BLaER1 (cell line): ENCODE data around the gene ARAP1.

Experiments
- H3K27ac ChIP-seq: shearing (Covaris generic); formaldehyde crosslinking; 2 replicates; pipeline ENCODE4 v1.8.1; 2022
- H3K27me3 ChIP-seq: shearing (Covaris generic); formaldehyde crosslinking; 2 replicates; pipeline ENCODE4 v1.8.1; 2022
- H3K36me3 ChIP-seq: shearing (Covaris generic); formaldehyde crosslinking; 2 replicates; pipeline ENCODE4 v1.8.1; 2022
- H3K4me1 ChIP-seq: shearing (Covaris generic); formaldehyde crosslinking; 2 replicates; pipeline ENCODE4 v1.8.1; 2022
- H3K4me2 ChIP-seq: shearing (Covaris generic); formaldehyde crosslinking; 2 replicates; pipeline ENCODE4 v1.8.1; 2022
- H3K4me3 ChIP-seq: shearing (Covaris generic); formaldehyde crosslinking; 2 replicates; pipeline ENCODE4 v1.8.1; 2022
- H3K9ac ChIP-seq: shearing (Covaris generic); formaldehyde crosslinking; 2 replicates; pipeline ENCODE4 v1.8.1; 2022
- H3K9me3 ChIP-seq: shearing (Covaris generic); formaldehyde crosslinking; 2 replicates; pipeline ENCODE4 v1.8.1; 2022
- H4K20me1 ChIP-seq: shearing (Covaris generic); formaldehyde crosslinking; 2 replicates; pipeline ENCODE4 v1.8.1; 2022
- Cebpa-rat ChIP-seq: shearing (Covaris generic); IDR thresholded peaks from 2 replicates; pipeline ENCODE4 v1.8.1; 2022

The ARAP1 gene

GRCh38 chr11:72681226-72682153, 70.7 kb downstream of the ARAP1 start:
- no peak overlapping the region for H3K27ac ChIP-seq
- no peak overlapping the region for H3K9ac ChIP-seq
- no peak overlapping the region for H3K4me2 ChIP-seq
- H3K36me3 ChIP-seq = peaks cover 36% of the 10 kb centered on the region
- TF ChIP-seq Cebpa-rat = no peak
- H4K20me1 ChIP-seq = peaks cover 97% of the 10 kb centered on the region
- no peak overlapping the region for H3K4me3 ChIP-seq
- no peaks in the 10 kb centered on the region for H3K9me3 ChIP-seq
- peaks cover 34% of the 10 kb centered on the region for H3K27me3 ChIP-seq
- H3K4me1 ChIP-seq = peaks cover 17% of the 10 kb centered on the region

- Histone ChIP-seq H3K4me3 (no peak overlapping the region), H3K36me3 (peaks cover 28% of the 10 kb centered on the region), H3K4me1 (peaks cover 10% of the 10 kb centered on the region), H3K27me3 (peaks cover 42% of the 10 kb centered on the region), H3K9ac (no peak overlapping the region), H4K20me1 (peaks cover 97% of the 10 kb centered on the region), H3K27ac (no peak overlapping the region), H3K4me2 (no peak overlapping the region), H3K9me3 (no peaks in the 10 kb centered on the region)
- TF ChIP-seq Cebpa-rat = no peak
These were observed 71.5 kb downstream of the ARAP1 start for GRCh38 chr11:72680624-72681158.

GRCh38 chr11:72679869-72680268, 72.3 kb downstream of the ARAP1 start:
- no peak overlapping the region for H3K27ac ChIP-seq
- H4K20me1 ChIP-seq = peaks cover 97% of the 10 kb centered on the region
- TF ChIP-seq Cebpa-rat = no peak
- no peak overlapping the region for H3K4me2 ChIP-seq
- peaks cover 19% of the 10 kb centered on the region for H3K36me3 ChIP-seq
- no peak overlapping the region for H3K4me3 ChIP-seq
- H3K9me3 ChIP-seq = no peaks in the 10 kb centered on the region
- peaks cover 50% of the 10 kb centered on the region for H3K27me3 ChIP-seq
- no peak overlapping the region for H3K9ac ChIP-seq
- H3K4me1 ChIP-seq = peaks cover 10% of the 10 kb centered on the region; the same call in 1 of the 2 replicates

- no peak for TF ChIP-seq Cebpa-rat
These were observed 73.7 kb downstream of the ARAP1 start for GRCh38 chr11:72678524-72678923.

GRCh38 chr11:72676861-72677341, 75.3 kb downstream of the ARAP1 start:
- no peak overlapping the region for H3K4me3 ChIP-seq
- TF ChIP-seq Cebpa-rat = no peak
- H3K9ac ChIP-seq = no peak overlapping the region
- H4K20me1 ChIP-seq = peaks cover 89% of the 10 kb centered on the region
- H3K36me3 ChIP-seq = no peaks in the 10 kb centered on the region
- H3K9me3 ChIP-seq = no peaks in the 10 kb centered on the region
- peaks cover 15% of the 10 kb centered on the region for H3K4me1 ChIP-seq
- H3K4me2 ChIP-seq = no peak overlapping the region
- no peak overlapping the region for H3K27ac ChIP-seq
- H3K27me3 ChIP-seq = peaks cover 59% of the 10 kb centered on the region

More at GRCh38 chr11:72678524-72678923, 73.7 kb downstream of the ARAP1 start:
- no peak overlapping the region for H3K4me3 ChIP-seq
- peaks cover 59% of the 10 kb centered on the region for H3K27me3 ChIP-seq
- H3K36me3 ChIP-seq = peaks cover 7% of the 10 kb centered on the region
- H4K20me1 ChIP-seq = peaks cover 94% of the 10 kb centered on the region
- no peak overlapping the region for H3K27ac ChIP-seq
- H3K9me3 ChIP-seq = no peaks in the 10 kb centered on the region
- no peak overlapping the region for H3K4me2 ChIP-seq
- H3K4me1 ChIP-seq = no peaks in the 10 kb centered on the region; the same call in 1 of the 2 replicates
- no peak overlapping the region for H3K9ac ChIP-seq

- no peak for TF ChIP-seq Cebpa-rat
- H4K20me1 ChIP-seq = peaks cover 73% of the 10 kb centered on the region
- H3K9me3 ChIP-seq = no peaks in the 10 kb centered on the region
- H3K27me3 ChIP-seq = peaks cover 59% of the 10 kb centered on the region
- H3K4me2 ChIP-seq = no peak overlapping the region
- no peaks in the 10 kb centered on the region for H3K36me3 ChIP-seq
- H3K4me3 ChIP-seq = no peak overlapping the region
- no peak overlapping the region for H3K9ac ChIP-seq
- H3K4me1 ChIP-seq = peaks cover 15% of the 10 kb centered on the region
- no peak overlapping the region for H3K27ac ChIP-seq
These were observed 77.0 kb downstream of the ARAP1 start for GRCh38 chr11:72675221-72675620.

- no peak for TF ChIP-seq Cebpa-rat
- Histone ChIP-seq H3K4me1 (peaks cover 18% of the 10 kb centered on the region), H3K36me3 (no peaks in the 10 kb centered on the region), H4K20me1 (peaks cover 62% of the 10 kb centered on the region), H3K9ac (no peak within 1 kb of the TSS), H3K27ac (no peak within 1 kb of the TSS), H3K4me2 (peak within 1 kb of the TSS; percentile 53; the same call in 1 of the 2 replicates), H3K4me3 (no peak within 1 kb of the TSS), H3K27me3 (peaks cover 52% of the 10 kb centered on the region), H3K9me3 (no peaks in the 10 kb centered on the region)
These were observed 78.0 kb downstream of the ARAP1 start, which contains the start of gene PDE2A for GRCh38 chr11:72673943-72674828. TSS of gene PDE2A (minus strand) at chr11:72674422. CDS start at chr11:72674207, 215 bp downstream.

GRCh38 chr11:72673284-72673942, 78.8 kb downstream of the ARAP1 start:
- no peaks in the 10 kb centered on the region for H3K36me3 ChIP-seq
- TF ChIP-seq Cebpa-rat = no peak
- H3K4me3 ChIP-seq = no peak overlapping the region
- H3K9me3 ChIP-seq = no peaks in the 10 kb centered on the region
- H3K4me1 ChIP-seq = peaks cover 26% of the 10 kb centered on the region
- H4K20me1 ChIP-seq = peaks cover 54% of the 10 kb centered on the region
- no peak overlapping the region for H3K27ac ChIP-seq
- no peak overlapping the region for H3K9ac ChIP-seq
- peaks cover 44% of the 10 kb centered on the region for H3K27me3 ChIP-seq
- peak overlapping the region; percentile 53; the same call in 1 of the 2 replicates for H3K4me2 ChIP-seq

- H4K20me1 ChIP-seq = peaks cover 48% of the 10 kb centered on the region
- H3K9ac ChIP-seq = no peak overlapping the region
- no peaks in the 10 kb centered on the region for H3K36me3 ChIP-seq
- H3K4me3 ChIP-seq = no peak overlapping the region
- H3K9me3 ChIP-seq = no peaks in the 10 kb centered on the region; the same call in 1 of the 2 replicates
- peaks cover 37% of the 10 kb centered on the region for H3K27me3 ChIP-seq
- peak overlapping the region; percentile 53 for H3K4me2 ChIP-seq
- peaks cover 32% of the 10 kb centered on the region for H3K4me1 ChIP-seq
- TF ChIP-seq Cebpa-rat = no peak
- no peak overlapping the region for H3K27ac ChIP-seq
These were observed 79.5 kb downstream of the ARAP1 start for GRCh38 chr11:72672597-72673238.
